Measurements from ENCODE around the gene ZNF628.
A peak's percentile ranks its signal among the peaks of the same experiment; 100 is the strongest.

Gene ZNF628

DNA sequence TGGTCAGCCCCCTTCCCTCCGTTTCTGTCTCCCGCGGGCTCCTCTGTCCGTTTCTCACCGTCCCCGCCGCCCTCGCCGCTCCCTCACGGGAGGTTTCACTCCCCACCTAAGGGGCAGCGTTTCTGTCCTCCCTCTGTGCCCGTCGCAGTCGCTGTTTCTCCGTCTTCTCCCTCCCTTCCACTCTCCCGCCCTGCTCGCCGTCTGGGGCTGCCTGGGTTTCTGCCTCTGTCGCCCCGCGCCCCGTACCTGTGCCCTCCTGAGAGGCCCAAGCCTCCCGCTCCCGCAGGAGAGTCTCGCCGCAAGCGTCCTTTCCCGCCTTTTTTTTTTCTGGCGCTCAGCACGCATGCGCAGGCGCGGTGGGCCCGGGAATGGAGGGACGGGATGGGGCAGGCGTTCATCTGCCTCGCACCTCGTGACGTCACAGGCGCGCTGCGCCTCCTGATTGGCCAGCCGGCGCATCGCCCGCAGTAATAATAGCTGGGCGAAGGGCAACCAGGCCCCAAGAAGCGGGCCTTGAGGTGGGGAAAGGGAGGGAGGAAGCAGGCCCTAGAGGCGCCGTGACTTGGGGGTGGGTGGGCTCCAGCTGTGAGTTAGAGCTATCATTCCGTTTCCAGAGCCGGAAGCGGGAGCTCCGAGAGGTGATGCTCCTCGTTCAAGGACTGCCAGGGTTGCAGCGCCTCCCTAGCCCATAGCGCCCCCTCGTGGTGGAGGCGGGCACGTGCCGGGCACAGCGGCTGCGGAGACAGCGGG is 27.3 kb downstream of the ZNF628 start (continued):
- TF ChIP-seq ZNF354C (tag by site-specific recombination; IDR thresholded peaks at IDR 0.05; ENCODE audit: borderline replicate concordance, low read depth), result no peak
- TF ChIP-seq ZNF366 (tag by site-specific recombination; conservative IDR thresholded peaks at IDR 0.05), result peak; percentile 71
- TF ChIP-seq GFI1B (tag by site-specific recombination; IDR thresholded peaks at IDR 0.05), result no peak
- TF ChIP-seq KLF9 (tag by site-specific recombination; IDR thresholded peaks at IDR 0.05; ENCODE audit: low read depth), result peak; percentile 40; the same call in 1 of the 2 replicates
- no peak for TF ChIP-seq ZNF221 (tag by site-specific recombination; IDR thresholded peaks at IDR 0.05; ENCODE audit: borderline replicate concordance)
- TF ChIP-seq ZNF114 (tag by site-specific recombination; IDR thresholded peaks at IDR 0.05), result no peak
- no peak for TF ChIP-seq ZNF596 (tag by site-specific recombination; IDR thresholded peaks at IDR 0.05)
- TF ChIP-seq ZNF560 (tag by site-specific recombination; IDR thresholded peaks at IDR 0.05; ENCODE audit: borderline replicate concordance), result no peak
- peak; percentile 89 for TF ChIP-seq SP2 (tag by site-specific recombination; IDR thresholded peaks at IDR 0.05)
- TF ChIP-seq, protein P1, sequence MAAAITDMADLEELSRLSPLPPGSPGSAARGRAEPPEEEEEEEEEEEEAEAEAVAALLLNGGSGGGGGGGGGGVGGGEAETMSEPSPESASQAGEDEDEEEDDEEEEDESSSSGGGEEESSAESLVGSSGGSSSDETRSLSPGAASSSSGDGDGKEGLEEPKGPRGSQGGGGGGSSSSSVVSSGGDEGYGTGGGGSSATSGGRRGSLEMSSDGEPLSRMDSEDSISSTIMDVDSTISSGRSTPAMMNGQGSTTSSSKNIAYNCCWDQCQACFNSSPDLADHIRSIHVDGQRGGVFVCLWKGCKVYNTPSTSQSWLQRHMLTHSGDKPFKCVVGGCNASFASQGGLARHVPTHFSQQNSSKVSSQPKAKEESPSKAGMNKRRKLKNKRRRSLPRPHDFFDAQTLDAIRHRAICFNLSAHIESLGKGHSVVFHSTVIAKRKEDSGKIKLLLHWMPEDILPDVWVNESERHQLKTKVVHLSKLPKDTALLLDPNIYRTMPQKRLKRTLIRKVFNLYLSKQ (tag by site-specific recombination; IDR thresholded peaks at IDR 0.05; ENCODE audit: borderline replicate concordance), result no peak
- TF ChIP-seq ZNF561 (tag by site-specific recombination; IDR thresholded peaks at IDR 0.05; ENCODE audit: borderline replicate concordance), result peak; percentile 68; the same call in 1 of the 2 replicates
- no peak for TF ChIP-seq ZNF211 (tag by site-specific recombination; IDR thresholded peaks at IDR 0.05; ENCODE audit: low read depth)
- 0 out of 2 replicates have a peak, but pooled peaks have one; percentile 27 for TF ChIP-seq ZNF660 (tag by site-specific recombination; IDR thresholded peaks at IDR 0.05)
- TF ChIP-seq MYNN (tag by site-specific recombination; IDR thresholded peaks at IDR 0.05; ENCODE audit: borderline replicate concordance), result no peak
- no peak; the same call in 1 of the 2 replicates for TF ChIP-seq ZNF391 (tag by site-specific recombination; IDR thresholded peaks at IDR 0.05; ENCODE audit: borderline replicate concordance, low read depth)
- peak; percentile 99 for TF ChIP-seq ZFP69B (tag by site-specific recombination; IDR thresholded peaks at IDR 0.05)
- TF ChIP-seq SALL2 (tag by site-specific recombination; IDR thresholded peaks at IDR 0.05; ENCODE audit: borderline replicate concordance), result 0 out of 2 replicates have a peak, but pooled peaks have one; percentile 68
- TF ChIP-seq, protein P2, sequence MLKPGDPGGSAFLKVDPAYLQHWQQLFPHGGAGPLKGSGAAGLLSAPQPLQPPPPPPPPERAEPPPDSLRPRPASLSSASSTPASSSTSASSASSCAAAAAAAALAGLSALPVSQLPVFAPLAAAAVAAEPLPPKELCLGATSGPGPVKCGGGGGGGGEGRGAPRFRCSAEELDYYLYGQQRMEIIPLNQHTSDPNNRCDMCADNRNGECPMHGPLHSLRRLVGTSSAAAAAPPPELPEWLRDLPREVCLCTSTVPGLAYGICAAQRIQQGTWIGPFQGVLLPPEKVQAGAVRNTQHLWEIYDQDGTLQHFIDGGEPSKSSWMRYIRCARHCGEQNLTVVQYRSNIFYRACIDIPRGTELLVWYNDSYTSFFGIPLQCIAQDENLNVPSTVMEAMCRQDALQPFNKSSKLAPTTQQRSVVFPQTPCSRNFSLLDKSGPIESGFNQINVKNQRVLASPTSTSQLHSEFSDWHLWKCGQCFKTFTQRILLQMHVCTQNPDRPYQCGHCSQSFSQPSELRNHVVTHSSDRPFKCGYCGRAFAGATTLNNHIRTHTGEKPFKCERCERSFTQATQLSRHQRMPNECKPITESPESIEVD (tag by site-specific recombination; IDR thresholded peaks at IDR 0.05), result no peak
- no peak for TF ChIP-seq ZNF138 (tag by site-specific recombination; IDR thresholded peaks at IDR 0.05; ENCODE audit: borderline replicate concordance)
- TF ChIP-seq ZNF529 (tag by site-specific recombination; IDR thresholded peaks at IDR 0.05; ENCODE audit: insufficient replicate concordance), result no peak
- no peak for TF ChIP-seq OVOL3 (tag by site-specific recombination; IDR thresholded peaks at IDR 0.05)
- TF ChIP-seq SP7 (tag by site-specific recombination; IDR thresholded peaks at IDR 0.05), result peak; percentile 52; the same call in 1 of the 2 replicates
- no peak for TF ChIP-seq ZFP41 (tag by site-specific recombination; IDR thresholded peaks at IDR 0.05; ENCODE audit: borderline replicate concordance)
- TF ChIP-seq BCL11B (tag by site-specific recombination; IDR thresholded peaks at IDR 0.05; ENCODE audit: low read depth), result no peak
- TF ChIP-seq, protein P3, sequence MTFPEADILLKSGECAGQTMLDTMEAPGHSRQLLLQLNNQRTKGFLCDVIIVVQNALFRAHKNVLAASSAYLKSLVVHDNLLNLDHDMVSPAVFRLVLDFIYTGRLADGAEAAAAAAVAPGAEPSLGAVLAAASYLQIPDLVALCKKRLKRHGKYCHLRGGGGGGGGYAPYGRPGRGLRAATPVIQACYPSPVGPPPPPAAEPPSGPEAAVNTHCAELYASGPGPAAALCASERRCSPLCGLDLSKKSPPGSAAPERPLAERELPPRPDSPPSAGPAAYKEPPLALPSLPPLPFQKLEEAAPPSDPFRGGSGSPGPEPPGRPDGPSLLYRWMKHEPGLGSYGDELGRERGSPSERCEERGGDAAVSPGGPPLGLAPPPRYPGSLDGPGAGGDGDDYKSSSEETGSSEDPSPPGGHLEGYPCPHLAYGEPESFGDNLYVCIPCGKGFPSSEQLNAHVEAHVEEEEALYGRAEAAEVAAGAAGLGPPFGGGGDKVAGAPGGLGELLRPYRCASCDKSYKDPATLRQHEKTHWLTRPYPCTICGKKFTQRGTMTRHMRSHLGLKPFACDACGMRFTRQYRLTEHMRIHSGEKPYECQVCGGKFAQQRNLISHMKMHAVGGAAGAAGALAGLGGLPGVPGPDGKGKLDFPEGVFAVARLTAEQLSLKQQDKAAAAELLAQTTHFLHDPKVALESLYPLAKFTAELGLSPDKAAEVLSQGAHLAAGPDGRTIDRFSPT (tag by site-specific recombination; IDR thresholded peaks at IDR 0.05), result no peak; the same call in 1 of the 2 replicates
- no peak for TF ChIP-seq EGR2 (tag by site-specific recombination; IDR thresholded peaks at IDR 0.05; ENCODE audit: low read depth)
- no peak; the same call in 1 of the 2 replicates for TF ChIP-seq ZNF394 (tag by site-specific recombination; IDR thresholded peaks at IDR 0.05; ENCODE audit: borderline replicate concordance)
- TF ChIP-seq ZNF214 (tag by site-specific recombination; IDR thresholded peaks at IDR 0.05; ENCODE audit: borderline replicate concordance), result no peak
- TF ChIP-seq FEZF1 (tag by site-specific recombination; IDR thresholded peaks at IDR 0.05), result no peak
- TF ChIP-seq, protein P4, sequence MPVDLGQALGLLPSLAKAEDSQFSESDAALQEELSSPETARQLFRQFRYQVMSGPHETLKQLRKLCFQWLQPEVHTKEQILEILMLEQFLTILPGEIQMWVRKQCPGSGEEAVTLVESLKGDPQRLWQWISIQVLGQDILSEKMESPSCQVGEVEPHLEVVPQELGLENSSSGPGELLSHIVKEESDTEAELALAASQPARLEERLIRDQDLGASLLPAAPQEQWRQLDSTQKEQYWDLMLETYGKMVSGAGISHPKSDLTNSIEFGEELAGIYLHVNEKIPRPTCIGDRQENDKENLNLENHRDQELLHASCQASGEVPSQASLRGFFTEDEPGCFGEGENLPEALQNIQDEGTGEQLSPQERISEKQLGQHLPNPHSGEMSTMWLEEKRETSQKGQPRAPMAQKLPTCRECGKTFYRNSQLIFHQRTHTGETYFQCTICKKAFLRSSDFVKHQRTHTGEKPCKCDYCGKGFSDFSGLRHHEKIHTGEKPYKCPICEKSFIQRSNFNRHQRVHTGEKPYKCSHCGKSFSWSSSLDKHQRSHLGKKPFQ (tag by site-specific recombination; IDR thresholded peaks at IDR 0.05), result no peak

Measured in HEK293 (cell line).